Retina (tissue), 1 donor: ENCODE measurements around the gene PIAS1.
"Not testable (repeated sequence)": the region's sequence is repeated elsewhere in the genome, so short reads cannot be mapped to it uniquely, and the experiment has no call there.

Experiments
- DNase-seq: peaks from one replicate; pipeline ENCODE4 v3.0.0-alpha.2; 2016

PIAS1 gene

GRCh38 chr15:68222432-68222743 lies 168.3 kb downstream of the PIAS1 start:
- not testable (repeated sequence) for DNase-seq

GRCh38 chr15:68223171-68223570 lies 169.1 kb downstream of the PIAS1 start:
- no peak for DNase-seq

- no peak for DNase-seq
These were observed 170.0 kb downstream of the PIAS1 start for GRCh38 chr15:68224108-68224507.

DNA sequence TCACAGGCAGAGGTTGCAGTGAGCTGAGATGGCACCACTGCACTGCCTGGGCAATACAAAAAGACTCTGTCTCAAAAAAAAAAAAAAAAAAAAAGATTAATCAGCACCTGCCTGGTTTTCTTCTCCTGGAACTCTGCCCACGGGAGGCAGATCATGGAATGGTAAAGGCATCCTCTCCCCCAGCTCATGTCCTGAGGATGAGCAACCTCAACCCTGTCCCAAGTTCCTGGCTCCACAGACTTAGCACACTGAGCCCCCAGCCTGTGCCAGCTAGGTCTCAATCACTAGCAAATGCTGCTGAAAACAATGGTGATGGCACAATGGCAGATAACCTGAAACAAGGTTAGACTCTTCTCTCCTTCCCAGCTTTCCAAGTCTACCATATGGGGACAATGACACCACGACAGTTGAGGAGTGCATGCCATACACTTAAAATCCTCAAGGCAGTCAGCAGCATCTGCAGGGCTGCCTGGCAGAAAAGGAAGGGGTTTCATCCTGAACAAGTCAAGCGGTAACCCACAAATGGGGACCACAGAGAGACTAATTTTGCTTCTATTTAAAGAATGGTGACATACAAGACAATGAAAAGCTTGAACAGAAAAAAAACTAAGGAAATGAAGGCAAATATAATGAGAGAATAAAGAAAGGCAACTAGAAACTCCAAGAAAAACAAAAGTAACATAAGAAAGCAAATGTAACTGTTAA lies 170.6 kb downstream of the PIAS1 start:
- no peak for DNase-seq

- DNase-seq: not testable (repeated sequence)
These were observed 171.3 kb downstream of the PIAS1 start for GRCh38 chr15:68225442-68225841.

DNA sequence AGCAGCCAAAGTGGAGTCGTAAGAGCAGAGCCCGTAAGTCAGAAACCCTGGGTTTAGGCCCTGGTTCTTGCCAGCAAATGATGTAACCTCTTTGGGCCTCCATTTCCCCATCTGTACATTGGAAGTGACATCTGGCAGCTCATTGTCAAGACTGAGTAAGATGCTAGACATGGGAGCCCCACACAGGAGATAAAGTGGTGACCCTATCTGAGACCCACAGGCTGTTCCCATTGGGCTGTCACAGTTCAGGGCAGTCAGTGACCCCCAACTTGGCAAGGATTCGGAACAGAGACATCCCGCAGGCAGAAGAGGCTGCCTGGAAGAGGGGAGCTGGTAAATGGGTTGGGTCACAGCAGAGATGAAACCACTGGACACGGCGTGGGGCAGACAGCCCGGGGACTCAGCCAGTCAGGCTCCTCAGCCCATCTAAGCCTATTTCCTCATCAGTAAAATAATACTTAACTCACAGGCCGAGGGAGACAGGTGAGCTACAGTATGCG lies 173.6 kb downstream of the PIAS1 start:
- no peak for DNase-seq

DNA sequence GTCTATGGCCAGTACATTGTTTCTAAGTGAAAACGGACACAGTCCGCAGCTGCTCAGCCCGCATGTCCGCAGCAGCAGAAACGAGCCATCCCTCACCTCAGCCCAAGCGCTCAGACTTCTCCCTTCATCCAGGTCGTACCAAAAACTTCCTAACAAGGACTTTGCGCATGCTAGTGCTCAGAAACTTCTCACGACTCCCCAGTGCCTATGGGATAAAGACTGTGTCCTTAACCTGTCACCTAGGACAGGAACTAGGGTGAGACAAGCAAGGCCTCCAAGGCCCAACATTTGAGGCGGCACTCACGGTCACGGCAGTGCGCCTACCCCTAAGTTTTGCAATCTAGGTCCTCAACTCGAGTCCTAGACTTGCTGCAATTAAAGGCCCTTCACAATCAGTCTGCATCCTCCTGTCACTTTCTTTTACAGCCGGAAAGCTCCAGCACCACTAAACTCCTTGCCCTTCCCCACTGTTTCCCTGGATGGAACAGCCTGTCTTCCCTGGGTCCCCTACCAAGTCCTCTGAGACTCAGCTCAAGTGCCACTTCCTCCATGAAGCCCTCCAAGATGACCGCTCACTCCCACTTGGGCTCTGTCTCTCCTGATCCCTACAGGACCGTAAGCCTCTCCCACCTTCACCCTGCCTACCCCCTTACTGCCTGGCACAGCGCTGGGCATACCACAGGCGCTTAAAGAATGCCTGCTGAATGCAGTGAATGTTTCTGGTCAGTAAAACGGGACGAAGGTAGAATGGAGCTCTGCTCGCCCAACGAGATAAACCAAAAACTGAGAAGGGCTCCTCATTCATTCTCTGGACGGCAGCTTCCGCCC lies 174.2 kb downstream of the PIAS1 start:
- DNase-seq: no peak

DNA sequence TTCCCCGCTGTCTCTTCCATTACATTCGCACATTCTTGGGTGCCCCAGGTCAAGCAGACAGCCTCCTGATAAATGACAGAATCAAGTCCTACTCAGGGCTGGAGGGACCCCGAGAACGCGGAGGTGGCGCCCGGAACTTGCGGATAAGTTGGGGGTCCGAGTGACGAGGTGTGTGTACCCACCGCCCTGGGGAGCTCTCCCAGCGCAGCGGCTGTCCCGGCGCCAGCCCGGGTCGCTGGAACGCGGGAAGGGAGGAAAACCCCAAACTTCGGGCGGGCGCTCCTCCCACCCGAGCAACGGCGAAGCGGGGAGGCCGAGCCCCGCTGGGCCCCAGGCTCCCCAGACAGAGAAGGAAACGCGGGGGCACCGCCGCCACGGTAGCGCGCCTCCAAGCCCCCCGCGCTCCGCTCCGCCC lies 174.9 kb downstream of the PIAS1 start:
- DNase-seq: no peak

- DNase-seq: peak; percentile 87
These were observed 175.5 kb downstream of the PIAS1 start, which contains the start of gene CLN6 for GRCh38 chr15:68229386-68230156. Gene CLN6 (minus strand): TSS chr15:68229728. CDS start chr15:68229584, 144 bp downstream.

- no peak for DNase-seq
These were observed 176.3 kb downstream of the PIAS1 start for GRCh38 chr15:68230157-68231100.

- peak; percentile 70 for DNase-seq
These were observed 177.1 kb downstream of the PIAS1 start for GRCh38 chr15:68231102-68231818.

DNA sequence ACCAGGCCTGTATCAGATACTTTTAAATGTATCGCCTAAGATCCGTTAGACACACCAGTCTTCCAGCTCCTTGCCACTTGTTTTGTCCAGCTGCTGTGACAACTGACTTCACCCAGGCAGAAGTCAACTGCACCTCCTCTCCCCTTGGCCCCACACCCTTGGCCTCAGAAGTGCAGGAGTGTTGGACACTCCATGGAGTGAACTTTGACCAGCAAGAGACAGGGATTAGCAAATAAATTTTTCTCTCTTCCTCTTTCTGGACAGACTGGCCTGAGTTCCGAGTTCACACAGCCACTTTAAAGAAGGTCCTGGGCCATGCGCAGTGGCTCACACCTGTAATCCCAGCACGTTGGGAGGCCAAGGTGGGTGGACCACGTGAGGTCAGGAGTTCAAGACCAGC lies 178.3 kb downstream of the PIAS1 start:
- DNase-seq: no peak

GRCh38 chr15:68232937-68233336 lies 178.8 kb downstream of the PIAS1 start:
- DNase-seq: no peak

DNA sequence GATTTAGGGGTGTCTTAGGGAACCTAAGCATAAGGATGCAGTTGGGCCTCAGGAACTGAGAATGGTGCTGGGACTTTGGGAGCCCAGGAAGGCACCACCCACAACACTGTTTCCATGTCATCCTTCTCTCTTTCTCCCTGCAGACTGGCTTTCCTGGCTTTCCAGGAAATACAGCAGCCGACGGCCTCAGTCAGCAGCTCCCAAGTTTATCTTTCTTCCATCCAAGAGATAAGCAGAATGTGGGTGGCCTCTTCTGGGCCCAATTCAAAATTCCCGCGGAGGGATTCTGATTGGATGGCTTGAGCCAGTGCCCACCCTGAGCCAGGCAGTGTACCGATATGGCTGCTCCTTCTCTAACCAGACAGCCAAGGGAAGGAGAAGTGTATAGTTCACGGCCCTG lies 179.9 kb downstream of the PIAS1 start:
- DNase-seq: no peak

- not testable (repeated sequence) for DNase-seq
These were observed 180.4 kb downstream of the PIAS1 start for GRCh38 chr15:68234520-68234919.

DNA sequence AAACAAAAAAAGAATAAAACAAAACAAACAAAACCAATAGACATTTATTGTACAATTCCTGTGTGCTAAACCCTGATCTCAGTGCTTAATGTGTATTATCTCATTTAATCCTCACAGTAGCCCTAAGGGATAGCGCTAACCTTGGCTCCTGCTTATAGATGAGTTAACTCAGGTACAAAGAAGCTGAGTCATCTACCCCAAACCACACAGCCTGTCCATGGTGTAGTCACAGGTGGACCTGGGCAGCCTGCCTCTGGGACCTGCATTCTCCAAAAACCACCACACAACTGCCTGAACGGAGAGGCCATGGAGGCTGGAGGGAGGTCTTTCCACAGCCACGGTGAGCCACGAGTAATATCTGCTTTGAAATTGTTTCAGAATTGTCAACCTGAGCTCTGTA lies 180.9 kb downstream of the PIAS1 start:
- DNase-seq: no peak

DNA sequence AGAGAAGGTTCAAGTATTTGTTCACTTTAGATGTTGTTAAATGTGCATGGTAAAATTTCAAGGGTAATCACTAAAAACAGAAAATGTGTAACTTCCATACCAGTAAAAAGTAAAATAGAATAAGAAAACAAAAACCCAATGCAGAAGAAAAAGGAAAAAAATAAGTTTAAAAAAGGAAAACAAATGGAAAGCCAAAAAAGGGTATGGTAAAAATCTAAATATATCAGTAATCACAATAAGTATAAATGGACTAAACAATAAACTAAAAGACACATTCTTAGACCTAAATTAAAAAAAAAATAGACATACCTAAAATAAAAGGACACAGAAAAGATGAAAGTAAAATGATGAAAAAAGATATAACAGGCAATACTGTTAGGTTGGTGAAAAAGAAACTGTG lies 184.9 kb downstream of the PIAS1 start:
- no peak for DNase-seq

GRCh38 chr15:68241088-68241935 lies 187.2 kb downstream of the PIAS1 start:
- DNase-seq: no peak
